IMR-90 (cell line): ENCODE measurements around the gene PCAT6. TPM values are rescaled to one million over a fixed set of nuclear protein-coding genes. Genes with fewer than 3 reads are reported as not detected.

Experiments used
- ATAC-seq: fragments of 200-7000 bp; cut with Tn5 transposase; 2 replicates; pipeline ENCODE4 v1.9.1; 2020; ENCODE audit warnings: low read depth, mild to moderate bottlenecking, moderate library complexity
- BruUV-seq: library from RNA; stranded (reverse); fragments of 400-500 nt; replicated peaks from 2 replicates; lab custom pipeline; 2021; lab: Mats Ljungman, UMichigan
- CTCF ChIA-PET: fragments of 300-600 bp; formaldehyde crosslinking; extraction: SDS; loops from one replicate; lab custom pipeline; 2021; ENCODE audit warnings: antibody characterized with exemption; lab: Yijun Ruan, JAX
- POLR2A ChIA-PET: fragments of 300-600 bp; sonication (Branson Sonifier 250); formaldehyde crosslinking; loops from one replicate; lab custom pipeline; 2022; ENCODE audit warnings: antibody characterized with exemption; ENCODE audit not compliant: unreplicated experiment; lab: Charles Lee
- DNase-seq: peaks from one replicate; pipeline ENCODE4 v3.0.0; 2013
- H2AFZ ChIP-seq: replicated peaks from 2 replicates; pipeline ENCODE3; 2013; ENCODE audit warnings: low read length, mild to moderate bottlenecking; ENCODE audit not compliant: poor library complexity
- H2AK5ac ChIP-seq: 2 replicates; pipeline ENCODE4 v1.6.1; 2013; ENCODE audit warnings: low read depth, low read length, inconsistent platforms
- H2AK9ac ChIP-seq: replicated peaks from 2 replicates; pipeline ENCODE3; 2013; ENCODE audit warnings: mild to moderate bottlenecking, low read depth, low read length, moderate library complexity; ENCODE audit not compliant: poor library complexity
- H2BK120ac ChIP-seq: 2 replicates; pipeline ENCODE4 v1.6.1; 2013; ENCODE audit warnings: low read depth, low read length, inconsistent platforms
- H2BK15ac ChIP-seq: 3 replicates; pipeline ENCODE4 v1.6.1; 2013; ENCODE audit warnings: low read depth, low read length, inconsistent platforms
- H2BK20ac ChIP-seq: 2 replicates; pipeline ENCODE4 v1.6.1; 2013; ENCODE audit warnings: low read depth, mild to moderate bottlenecking, inconsistent platforms, low read length, moderate library complexity
- H2BK5ac ChIP-seq: 2 replicates; pipeline ENCODE4 v1.6.1; 2013; ENCODE audit warnings: mild to moderate bottlenecking, low read depth, low read length, inconsistent platforms; ENCODE audit not compliant: poor library complexity, severe bottlenecking
- H3K14ac ChIP-seq: replicated peaks from 2 replicates; pipeline ENCODE4 v1.6.1; 2013; ENCODE audit warnings: low read depth, low read length, inconsistent platforms
- H3K18ac ChIP-seq: 2 replicates; pipeline ENCODE4 v1.6.1; 2013; ENCODE audit warnings: low read depth, low read length, control low read depth
- H3K23ac ChIP-seq: 2 replicates; pipeline ENCODE4 v1.6.1; 2013; ENCODE audit warnings: low read depth, low read length, inconsistent platforms
- H3K27ac ChIP-seq: 2 replicates; pipeline ENCODE4 v1.5.1; 2013; ENCODE audit warnings: mild to moderate bottlenecking, control low read depth, low read length; ENCODE audit not compliant: insufficient read depth
- H3K27me3 ChIP-seq: 2 replicates; pipeline ENCODE4 v1.6.1; 2013; ENCODE audit warnings: low read length; ENCODE audit not compliant: control insufficient read depth, insufficient read depth
- H3K36me3 ChIP-seq: 2 replicates; pipeline ENCODE4 v1.6.1; 2013; ENCODE audit warnings: low read length, mixed read lengths; ENCODE audit not compliant: control insufficient read depth, insufficient read depth
- H3K4ac ChIP-seq: 2 replicates; pipeline ENCODE4 v1.6.1; 2013; ENCODE audit warnings: low read depth, low read length, inconsistent platforms
- H3K4me1 ChIP-seq: 2 replicates; pipeline ENCODE4 v1.6.1; 2013; ENCODE audit warnings: low read length, mixed read lengths; ENCODE audit not compliant: control insufficient read depth, insufficient read depth
- H3K4me2 ChIP-seq: 2 replicates; pipeline ENCODE4 v1.6.1; 2013; ENCODE audit warnings: low read depth, mild to moderate bottlenecking, control low read depth, low read length, moderate library complexity
- H3K4me3 ChIP-seq: 2 replicates; pipeline ENCODE4 v1.5.1; 2013; ENCODE audit warnings: low read depth, mild to moderate bottlenecking, control low read depth, low read length, moderate library complexity; ENCODE audit not compliant: insufficient read depth
- H3K56ac ChIP-seq: 2 replicates; pipeline ENCODE4 v1.6.1; 2013; ENCODE audit warnings: low read length, inconsistent platforms; ENCODE audit not compliant: insufficient read depth; ENCODE audit errors: extremely low read depth
- H3K79me1 ChIP-seq, 2 experiments: 2 replicates each; pipeline ENCODE4 v1.6.1; 2013; ENCODE audit warnings: low read length in 2 of 2, inconsistent platforms in 1 of 2, low read depth in 1 of 2
- H3K9ac ChIP-seq: 2 replicates; pipeline ENCODE4 v1.6.1; 2013; ENCODE audit warnings: low read depth, low read length, control low read depth
- H3K9me1 ChIP-seq: 2 replicates; pipeline ENCODE4 v1.6.1; 2013; ENCODE audit warnings: low read length, inconsistent platforms; ENCODE audit not compliant: insufficient read depth
- H3K9me3 ChIP-seq: 2 replicates; pipeline ENCODE4 v1.6.1; 2013; ENCODE audit warnings: low read length; ENCODE audit not compliant: control insufficient read depth, insufficient read depth
- H4K20me1 ChIP-seq: 2 replicates; pipeline ENCODE4 v1.6.1; 2013; ENCODE audit warnings: low read length, inconsistent platforms; ENCODE audit not compliant: insufficient read depth
- H4K5ac ChIP-seq: 2 replicates; pipeline ENCODE4 v1.6.1; 2013; ENCODE audit warnings: mild to moderate bottlenecking, low read depth, low read length, control low read depth
- H4K8ac ChIP-seq, 2 experiments: 2 replicates each; pipeline ENCODE4 v1.6.1; 2013; ENCODE audit warnings: low read depth in 2 of 2, low read length in 2 of 2, control low read depth in 1 of 2, inconsistent platforms in 1 of 2
- H4K91ac ChIP-seq: 2 replicates; pipeline ENCODE4 v1.6.1; 2013; ENCODE audit warnings: low read depth, low read length, inconsistent platforms; ENCODE audit not compliant: insufficient read depth
- CEBPB ChIP-seq: IDR thresholded peaks from 2 replicates; pipeline ENCODE4 v1.6.1; 2012; ENCODE audit warnings: low read depth, low read length, improper control_type of control experiment
- CHD1 ChIP-seq: IDR thresholded peaks from 2 replicates; pipeline ENCODE4 v1.6.1; 2012; ENCODE audit warnings: low read depth, low read length, improper control_type of control experiment
- MAZ ChIP-seq: IDR thresholded peaks from 2 replicates; pipeline ENCODE4 v1.6.1; 2012; ENCODE audit warnings: low read depth, mild to moderate bottlenecking, low read length, improper control_type of control experiment, moderate library complexity, borderline replicate concordance
- RAD21 ChIP-seq: IDR thresholded peaks from 2 replicates; pipeline ENCODE4 v1.6.1; 2012; ENCODE audit warnings: low read length, improper control_type of control experiment
- RCOR1 ChIP-seq: IDR thresholded peaks from 2 replicates; pipeline ENCODE4 v1.6.1; 2012; ENCODE audit warnings: mild to moderate bottlenecking, low read length, improper control_type of control experiment; ENCODE audit not compliant: insufficient replicate concordance
- RFX5 ChIP-seq: IDR thresholded peaks from 2 replicates; pipeline ENCODE4 v1.8.0; 2012; ENCODE audit warnings: low read depth, mild to moderate bottlenecking, low read length, moderate library complexity
- WGBS, 2 experiments: methylation state at CpG; one replicate each; pipeline versions ENCODE4 v1.1.5 to v1.1.7; 2013; ENCODE audit warnings: missing lambda C conversion rate in 2 of 2; ENCODE audit not compliant: insufficient read length in 1 of 2; ENCODE audit errors: extremely low coverage in 2 of 2; 5-methylcytosine and 5-hydroxymethylcytosine counted together
- dilution Hi-C: fragments of 300-500 bp; cut with HindIII; formaldehyde crosslinking; loops from one replicate; pipeline ENCODE4 v1.14.3; 2018; ENCODE audit warnings: low sequenced_read_pairs; ENCODE audit not compliant: unreplicated experiment
- in situ Hi-C: fragments of 300-500 bp; cut with MboI; formaldehyde crosslinking; loops from 3 replicates; pipeline ENCODE4 v1.14.3; 2019; ENCODE audit warnings: low sequenced_read_pairs, inconsistent platforms, mixed read lengths
- intact Hi-C: fragments of 100-400 bp; cut with micrococcal nuclease; formaldehyde crosslinking; loops from 2 replicates; pipeline ENCODE4 v1.10.0; 2022
- polyA plus RNA-seq, 3 experiments: library from polyadenylated mRNA; depleted of rRNA; stranded (reverse); fragments of >200 nt; gene quantifications; 2 replicates each; pipeline ENCODE4 v1.2.3, GENCODE V29; 2012; ENCODE audit warnings: low replicate concordance in 1 of 3
- total RNA-seq: library from RNA; depleted of rRNA; stranded (reverse); fragments of >200 nt; gene quantifications from 2 replicates; pipeline ENCODE4 v1.2.3, GENCODE V29; 2012
- TF ChIP-seq, protein P1 (sequence below): fragments of 150-350 bp; IDR thresholded peaks from 2 replicates; pipeline ENCODE4 v1.6.1; 2017; ENCODE audit warnings: mild to moderate bottlenecking, antibody characterized with exemption, low read length, low read depth

PCAT6 gene
- total and polyA plus RNA-seq, 2 of the 4 experiments (the other 2 are of a cell fraction): 5.8 TPM; not detected in 1

DNA sequence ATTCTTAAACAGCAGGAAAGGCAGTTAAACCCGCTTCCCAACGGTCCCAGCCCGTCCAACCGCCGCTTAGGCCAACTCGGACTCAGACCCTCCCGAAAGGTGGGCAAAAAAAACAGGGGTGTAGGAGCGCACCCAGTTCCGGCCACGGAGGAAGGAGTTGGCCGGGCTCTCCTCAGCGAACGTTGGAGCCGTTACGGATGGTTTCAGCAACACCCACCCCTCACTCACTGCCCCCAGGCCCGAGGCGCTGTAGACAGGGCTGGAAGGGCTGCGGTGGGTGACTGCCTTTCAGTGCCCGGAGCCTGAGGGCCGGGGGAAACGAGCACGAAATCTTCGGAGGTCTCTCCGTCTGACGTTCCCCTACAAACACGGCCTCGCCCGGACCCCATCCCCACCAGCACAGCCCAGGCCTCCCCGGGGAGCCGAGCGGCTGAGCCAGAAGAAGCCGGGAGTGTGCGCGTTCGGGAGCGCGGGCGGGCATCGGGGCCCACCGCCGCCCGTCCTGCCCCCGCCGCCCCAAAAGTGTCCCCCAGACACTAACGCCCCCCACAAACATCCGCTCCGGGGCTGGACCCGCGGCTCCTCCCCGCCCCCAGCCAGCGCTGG, 3.8 kb upstream of the PCAT6 start:
- H3K36me3 ChIP-seq: no peaks in the 10 kb centered on the region
- in situ Hi-C loops: no loop called here
- peaks cover 4 to 58% of the 10 kb centered on the region in 2 experiments; a peak in 3 of 4 replicates for H3K79me1 ChIP-seq
- no peak for ATAC-seq
- peak overlapping the region; percentile 84 for H2AK5ac ChIP-seq
- TF ChIP-seq, protein P1, sequence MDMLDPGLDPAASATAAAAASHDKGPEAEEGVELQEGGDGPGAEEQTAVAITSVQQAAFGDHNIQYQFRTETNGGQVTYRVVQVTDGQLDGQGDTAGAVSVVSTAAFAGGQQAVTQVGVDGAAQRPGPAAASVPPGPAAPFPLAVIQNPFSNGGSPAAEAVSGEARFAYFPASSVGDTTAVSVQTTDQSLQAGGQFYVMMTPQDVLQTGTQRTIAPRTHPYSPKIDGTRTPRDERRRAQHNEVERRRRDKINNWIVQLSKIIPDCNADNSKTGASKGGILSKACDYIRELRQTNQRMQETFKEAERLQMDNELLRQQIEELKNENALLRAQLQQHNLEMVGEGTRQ: no peak
- TF ChIP-seq CEBPB: no peak
- no peak for TF ChIP-seq RCOR1
- peak; percentile 52; the same call in 1 of the 2 replicates for TF ChIP-seq MAZ
- TF ChIP-seq RAD21: no peak
- no peak for TF ChIP-seq RFX5
- 0 out of 2 replicates have a peak, but pooled peaks have one; percentile 27 for TF ChIP-seq CHD1
- H3K4me1 ChIP-seq: peaks cover 10% of the 10 kb centered on the region
- peak overlapping the region; percentile 86 for H3K27ac ChIP-seq
- no peaks in the 10 kb centered on the region for H3K9me3 ChIP-seq
- peak overlapping the region; percentile 57; the same call in 1 of the 2 replicates for H4K91ac ChIP-seq
- ChIA-PET CTCF (no interaction called here), POLR2A (no interaction called here)
- no peak overlapping the region; the same call in 1 of the 2 replicates for H2BK20ac ChIP-seq
- H3K4me3 ChIP-seq: peak overlapping the region; percentile 100
- H2BK15ac ChIP-seq: no peak overlapping the region; the same call in 2 of the 3 replicates
- peak overlapping the region; percentile 54 for H3K56ac ChIP-seq
- peak overlapping the region; percentile 97 for H3K9ac ChIP-seq
- peak overlapping the region; percentile 94 for H2AK9ac ChIP-seq
- dilution Hi-C loops: no loop called here
- H4K20me1 ChIP-seq: peaks cover 50% of the 10 kb centered on the region
- peak overlapping the region; percentile 93 for H3K4ac ChIP-seq
- peaks cover 9% of the 10 kb centered on the region; the same call in 1 of the 2 replicates for H3K9me1 ChIP-seq
- H2AFZ ChIP-seq: peak overlapping the region; percentile 93
- no TSS peak for BruUV-seq
- H3K23ac ChIP-seq: peak overlapping the region; percentile 94
- WGBS, 2 experiments: 0% methylated on average over 1 of the region's 51 CpGs; no CpG with 5 or more reads in 1 of the 2 experiments
- no peaks in the 10 kb centered on the region for H3K27me3 ChIP-seq
- peak overlapping the region; percentile 68; the same call in 1 of the 2 replicates for H2BK120ac ChIP-seq
- H4K5ac ChIP-seq: peak overlapping the region; percentile 67
- H3K18ac ChIP-seq: peak overlapping the region; percentile 10
- H4K8ac ChIP-seq: peak overlapping the region; percentile 25 to 67; a peak in 2 of 4 replicates
- DNase-seq: no peak
- peak overlapping the region; percentile 94 for H2BK5ac ChIP-seq
- peak overlapping the region; percentile 99 for H3K4me2 ChIP-seq
- H3K14ac ChIP-seq: peak overlapping the region; percentile 88
- intact Hi-C loops: loop anchor here (5.0 kb wide), 1 partner anchor 40 kb away; no protein-coding TSS in a partner anchor
